Fibroblast of skin of left biceps (primary cell): Measurements from ENCODE around the gene GALR3.
"Not testable (repeated sequence)": the region's sequence is repeated elsewhere in the genome, so short reads cannot be mapped to it uniquely, and the experiment has no call there.

Experiments
- DNase-seq, 2 experiments: peaks; one replicate each; pipeline ENCODE4 v3.0.0-alpha.2; 2013; ENCODE audit warnings: low read depth in 2 of 2

Gene GALR3

GRCh38 chr22:37823134-37823985 is at the start of gene GALR3:
GALR3 (plus strand) TSS chr22:37823382; CDS start chr22:37823407, 25 bp downstream.
- DNase-seq, result no peak

GRCh38 chr22:37774728-37775127 is 48.5 kb upstream of the GALR3 start:
- DNase-seq, result no peak

GRCh38 chr22:37775785-37776638 is 47.2 kb upstream of the GALR3 start:
- DNase-seq, result peak; percentile 7 to 12

GRCh38 chr22:37776639-37777005 is 46.6 kb upstream of the GALR3 start:
- no peak for DNase-seq

- DNase-seq, result peak in 1 of 2 experiments; percentile 10
Observed at GRCh38 chr22:37777122-37777687, 46.0 kb upstream of the GALR3 start.

GRCh38 chr22:37778370-37779009 is 44.7 kb upstream of the GALR3 start:
- DNase-seq, result no peak

GRCh38 chr22:37781434-37782059 is 41.6 kb upstream of the GALR3 start:
- DNase-seq, result no peak

- no peak for DNase-seq
Observed at GRCh38 chr22:37782340-37783168, 40.6 kb upstream of the GALR3 start.

- no peak for DNase-seq
Observed at GRCh38 chr22:37784829-37785495, 38.2 kb upstream of the GALR3 start.

- DNase-seq, result no peak
Observed at GRCh38 chr22:37790234-37790633, 32.9 kb upstream of the GALR3 start.

GRCh38 chr22:37792494-37792893 is 30.7 kb upstream of the GALR3 start:
- DNase-seq, result no peak

GRCh38 chr22:37794376-37794775 is 28.8 kb upstream of the GALR3 start:
- no peak for DNase-seq

- no peak for DNase-seq
Observed at GRCh38 chr22:37796079-37796478, 27.1 kb upstream of the GALR3 start.

GRCh38 chr22:37797259-37797658 is 25.9 kb upstream of the GALR3 start:
- DNase-seq, result not testable (repeated sequence)

- DNase-seq, result no peak
Observed at GRCh38 chr22:37797874-37798500, 25.2 kb upstream of the GALR3 start.

GRCh38 chr22:37799979-37800378 is 23.2 kb upstream of the GALR3 start:
- not testable (repeated sequence) for DNase-seq

GRCh38 chr22:37801946-37802309 is 21.3 kb upstream of the GALR3 start:
- no peak for DNase-seq

- no peak for DNase-seq
Observed at GRCh38 chr22:37802310-37803194, 20.6 kb upstream of the GALR3 start.
